ENCODE measurements around the gene CD99. TPM values are rescaled to one million over a fixed set of nuclear protein-coding genes. Genes with fewer than 3 reads are reported as not detected.
A peak's percentile ranks its signal among the peaks of the same experiment; 100 is the strongest.
"Not testable (repeated sequence)": the region's sequence is repeated elsewhere in the genome, so short reads cannot be mapped to it uniquely, and the experiment has no call there.

The CD99 gene
- polyA plus RNA-seq, 1 of the 3 experiments (the other 2 are of a cell fraction), result 346 TPM

DNA sequence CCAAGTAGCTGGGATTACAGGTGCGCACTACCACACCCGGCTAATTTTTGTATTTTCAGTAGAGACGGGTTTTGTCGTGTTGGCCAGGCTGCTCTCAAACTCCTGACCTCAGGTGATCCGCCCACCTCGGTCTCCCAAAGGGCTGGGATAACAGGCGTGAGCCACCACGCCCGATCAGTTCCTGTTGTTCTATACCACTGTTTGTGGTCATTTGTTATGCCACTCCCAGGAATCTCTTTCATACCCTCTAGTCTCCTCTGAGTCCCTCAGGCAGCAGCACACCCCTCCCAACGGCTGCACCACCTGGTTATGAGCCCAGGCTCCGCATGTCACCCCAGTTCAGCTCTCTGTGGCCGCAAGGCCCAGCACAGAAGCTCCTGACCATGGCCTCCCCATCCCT, 17.5 kb upstream of the CD99 start:
- H3K9me3 ChIP-seq, result no peaks in the 10 kb centered on the region
- H3K79me2 ChIP-seq (ENCODE audit: insufficient read depth), result no peaks in the 10 kb centered on the region
- POLR2A ChIA-PET, result no interaction called here
- no peak overlapping the region for H3K27ac ChIP-seq (ENCODE audit: low read depth in 2 of 2, low read length in 1 of 2)
- H3K4me1 ChIP-seq (ENCODE audit: control insufficient read depth in 1 of 2, insufficient read depth in 2 of 2, low read depth in 1 of 2, low read length in 1 of 2), result peaks cover 0 to 5% of the 10 kb centered on the region in 2 experiments; a peak in 1 of 4 replicates
- H3K4me3 ChIP-seq (ENCODE audit: low read depth in 2 of 2, low read length in 1 of 2), result no peak overlapping the region
- H3K9ac ChIP-seq, result no peak overlapping the region
- H3K27me3 ChIP-seq (ENCODE audit: insufficient read depth), result peaks cover 28% of the 10 kb centered on the region
- H3K9me2 ChIP-seq, result no peaks in the 10 kb centered on the region
- DNase-seq, result no peak
- H3K4me2 ChIP-seq, result no peak overlapping the region
- CTCF ChIA-PET, result no interaction called here
- TF ChIP-seq TEAD4 (IDR thresholded peaks at IDR 0.05; ENCODE audit: borderline replicate concordance, insufficient read depth) (no peak), SIN3A (IDR thresholded peaks at IDR 0.05; ENCODE audit: borderline replicate concordance, low read depth, low read length) (no peak)
- H4K20me1 ChIP-seq (ENCODE audit: insufficient read depth), result no peaks in the 10 kb centered on the region
- no peak overlapping the region for H2AFZ ChIP-seq (ENCODE audit: low read depth)
- peaks cover 16% of the 10 kb centered on the region for H3F3A ChIP-seq (replicated peaks; ENCODE audit: insufficient read depth)
- H3K36me3 ChIP-seq (replicated peaks in 1 of 2; ENCODE audit: control insufficient read depth in 1 of 2, insufficient read depth in 2 of 2, low read length in 1 of 2), result no peaks in the 10 kb centered on the region
- 60% methylated on average over 11 of the region's 12 CpGs for WGBS (ENCODE audit: low lambda C conversion rate)

DNA sequence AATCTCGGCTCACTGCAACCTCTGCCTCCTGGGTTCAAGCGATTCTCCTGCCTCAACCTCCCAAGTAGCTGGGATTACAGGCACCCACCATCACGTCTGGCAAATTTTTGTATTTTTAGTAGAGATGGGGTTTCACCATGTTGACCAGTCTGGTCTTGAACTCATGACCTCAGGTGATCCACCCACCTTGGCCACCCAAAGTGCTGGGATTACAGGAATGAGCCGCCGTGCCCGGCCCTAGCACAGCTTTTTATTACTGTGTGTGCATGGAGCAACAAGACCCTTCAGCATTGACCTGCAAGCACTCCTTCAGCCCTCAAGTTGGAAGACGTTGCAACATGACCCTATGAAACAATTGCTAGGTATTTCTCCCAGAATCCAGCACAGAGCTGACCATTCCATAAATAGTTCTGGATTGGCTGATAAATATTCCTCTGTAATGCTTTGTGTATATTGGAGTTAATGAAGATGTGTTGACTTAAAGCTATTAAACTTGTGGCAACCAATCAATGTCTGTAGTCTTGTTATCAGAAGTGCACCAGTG, 15.4 kb upstream of the CD99 start:
- H3K9ac ChIP-seq; H3K9me2 ChIP-seq; H3K27ac ChIP-seq (ENCODE audit: low read depth in 2 of 2, low read length in 1 of 2); H3K4me2 ChIP-seq; H4K20me1 ChIP-seq (ENCODE audit: insufficient read depth); H3K36me3 ChIP-seq (replicated peaks in 1 of 2; ENCODE audit: control insufficient read depth in 1 of 2, insufficient read depth in 2 of 2, low read length in 1 of 2); H3K9me3 ChIP-seq; POLR2A ChIA-PET; H3K4me3 ChIP-seq (ENCODE audit: low read depth in 2 of 2, low read length in 1 of 2); H3K79me2 ChIP-seq (ENCODE audit: insufficient read depth); DNase-seq; H2AFZ ChIP-seq (ENCODE audit: low read depth); CTCF ChIA-PET; H3K4me1 ChIP-seq (ENCODE audit: control insufficient read depth in 1 of 2, insufficient read depth in 2 of 2, low read depth in 1 of 2, low read length in 1 of 2): not testable (repeated sequence)
- Histone ChIP-seq H3K27me3 (ENCODE audit: insufficient read depth) (peaks cover 21% of the 10 kb centered on the region), H3F3A (replicated peaks; ENCODE audit: insufficient read depth) (peaks cover 16% of the 10 kb centered on the region)
- 39% methylated on average over 7 of the region's 7 CpGs for WGBS (ENCODE audit: low lambda C conversion rate)

DNA sequence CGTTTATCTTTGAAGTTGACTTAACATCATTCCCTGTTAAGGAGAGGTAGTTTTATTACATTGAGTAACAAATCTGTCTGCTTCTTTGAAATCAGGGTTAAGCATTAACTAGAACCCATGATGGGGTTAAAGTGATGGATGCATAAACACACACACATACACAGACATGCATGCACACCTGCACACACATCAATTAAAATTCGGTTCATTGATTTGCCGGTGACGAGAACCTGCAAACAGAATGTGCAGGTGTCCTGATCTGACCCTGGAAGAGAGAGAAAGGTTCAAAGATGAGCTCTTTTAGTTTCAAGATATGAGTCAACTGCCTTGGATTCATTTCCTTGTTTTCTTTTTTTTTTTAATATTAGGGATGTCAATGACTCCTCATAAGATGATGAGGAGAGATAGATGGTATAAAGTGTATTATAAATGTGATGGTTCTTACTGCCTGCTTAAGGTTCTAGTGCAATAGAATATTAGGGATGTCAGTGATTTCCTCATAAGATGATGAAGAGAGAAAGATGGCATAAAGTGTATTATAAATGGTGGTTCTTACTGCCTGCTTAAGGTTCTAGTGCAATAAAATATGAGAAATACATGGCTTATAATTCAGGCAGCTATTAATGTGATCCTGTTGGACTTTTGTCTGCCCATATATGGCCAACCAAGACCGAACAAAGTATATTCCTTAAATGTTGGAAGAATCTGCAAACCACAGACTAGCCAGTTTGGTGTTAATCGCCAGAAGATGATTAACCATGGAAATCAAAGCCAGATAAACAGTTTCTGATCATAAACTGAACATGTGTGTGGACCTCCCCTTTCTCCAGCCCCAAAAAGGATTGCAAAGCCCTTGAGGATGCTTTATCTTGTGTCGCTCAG, 14.1 kb upstream of the CD99 start:
- Histone ChIP-seq H3K36me3 (replicated peaks in 1 of 2; ENCODE audit: control insufficient read depth in 1 of 2, insufficient read depth in 2 of 2, low read length in 1 of 2) (no peaks in the 10 kb centered on the region), H3K79me2 (ENCODE audit: insufficient read depth) (no peaks in the 10 kb centered on the region), H3K27me3 (ENCODE audit: insufficient read depth) (peaks cover 17% of the 10 kb centered on the region), H3K4me1 (ENCODE audit: control insufficient read depth in 1 of 2, insufficient read depth in 2 of 2, low read depth in 1 of 2, low read length in 1 of 2) (peaks cover 0 to 5% of the 10 kb centered on the region in 2 experiments; a peak in 1 of 4 replicates), H3K4me2 (peak overlapping the region; percentile 78), H4K20me1 (ENCODE audit: insufficient read depth) (no peaks in the 10 kb centered on the region), H3K9me2 (no peaks in the 10 kb centered on the region), H3K9ac (no peak overlapping the region), H3K4me3 (ENCODE audit: low read depth in 2 of 2, low read length in 1 of 2) (peak overlapping the region in 1 of 2 experiments; percentile 49; a peak in 2 of 4 replicates), H3K27ac (ENCODE audit: low read depth in 2 of 2, low read length in 1 of 2) (peak overlapping the region in 1 of 2 experiments; percentile 74; a peak in 2 of 4 replicates), H2AFZ (ENCODE audit: low read depth) (no peak overlapping the region), H3K9me3 (no peaks in the 10 kb centered on the region), H3F3A (replicated peaks; ENCODE audit: insufficient read depth) (peaks cover 16% of the 10 kb centered on the region)
- CTCF ChIA-PET, result no interaction called here
- 31% methylated on average over 7 of the region's 7 CpGs for WGBS (ENCODE audit: low lambda C conversion rate)
- DNase-seq, result no peak
- POLR2A ChIA-PET, result no interaction called here
- TF ChIP-seq TCF12 (IDR thresholded peaks at IDR 0.05), result peak; percentile 75
- no peak for TF ChIP-seq CHD2 (IDR thresholded peaks at IDR 0.05; ENCODE audit: low read length, partially characterized antibody)
- TF ChIP-seq TEAD4 (IDR thresholded peaks at IDR 0.05; ENCODE audit: borderline replicate concordance, insufficient read depth), result no peak
- TF ChIP-seq FOXM1 (IDR thresholded peaks at IDR 0.05; ENCODE audit: low read depth), result no peak
- TF ChIP-seq RCOR1 (IDR thresholded peaks at IDR 0.05; ENCODE audit: low read length), result no peak
- no peak for TF ChIP-seq MEF2A (IDR thresholded peaks at IDR 0.05; ENCODE audit: borderline replicate concordance, low read depth)
- TF ChIP-seq NFIC (IDR thresholded peaks at IDR 0.05; ENCODE audit: borderline replicate concordance), result 0 out of 2 replicates have a peak, but pooled peaks have one; percentile 6
- TF ChIP-seq, protein P1, sequence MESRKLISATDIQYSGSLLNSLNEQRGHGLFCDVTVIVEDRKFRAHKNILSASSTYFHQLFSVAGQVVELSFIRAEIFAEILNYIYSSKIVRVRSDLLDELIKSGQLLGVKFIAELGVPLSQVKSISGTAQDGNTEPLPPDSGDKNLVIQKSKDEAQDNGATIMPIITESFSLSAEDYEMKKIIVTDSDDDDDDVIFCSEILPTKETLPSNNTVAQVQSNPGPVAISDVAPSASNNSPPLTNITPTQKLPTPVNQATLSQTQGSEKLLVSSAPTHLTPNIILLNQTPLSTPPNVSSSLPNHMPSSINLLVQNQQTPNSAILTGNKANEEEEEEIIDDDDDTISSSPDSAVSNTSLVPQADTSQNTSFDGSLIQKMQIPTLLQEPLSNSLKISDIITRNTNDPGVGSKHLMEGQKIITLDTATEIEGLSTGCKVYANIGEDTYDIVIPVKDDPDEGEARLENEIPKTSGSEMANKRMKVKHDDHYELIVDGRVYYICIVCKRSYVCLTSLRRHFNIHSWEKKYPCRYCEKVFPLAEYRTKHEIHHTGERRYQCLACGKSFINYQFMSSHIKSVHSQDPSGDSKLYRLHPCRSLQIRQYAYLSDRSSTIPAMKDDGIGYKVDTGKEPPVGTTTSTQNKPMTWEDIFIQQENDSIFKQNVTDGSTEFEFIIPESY (IDR thresholded peaks at IDR 0.05; ENCODE audit: borderline replicate concordance, low read depth), result no peak
- TF ChIP-seq EZH2phosphoT487 (IDR thresholded peaks at IDR 0.05; ENCODE audit: borderline replicate concordance, low read depth), result no peak
- TF ChIP-seq SMC3 (IDR thresholded peaks at IDR 0.05; ENCODE audit: low read depth, low read length), result no peak
- no peak for TF ChIP-seq NRF1 (IDR thresholded peaks at IDR 0.05; ENCODE audit: low read depth, low read length)
- TF ChIP-seq RAD21 (IDR thresholded peaks at IDR 0.05; ENCODE audit: low read length), result no peak
- no peak for TF ChIP-seq YY1 (IDR thresholded peaks at IDR 0.05; ENCODE audit: low read depth)
- peak; percentile 12; the same call in 1 of the 2 replicates for TF ChIP-seq RXRA (IDR thresholded peaks at IDR 0.05; ENCODE audit: borderline replicate concordance, low read depth)
- no peak for TF ChIP-seq MXI1 (IDR thresholded peaks at IDR 0.05; ENCODE audit: low read depth, low read length)
- TF ChIP-seq, protein P2, sequence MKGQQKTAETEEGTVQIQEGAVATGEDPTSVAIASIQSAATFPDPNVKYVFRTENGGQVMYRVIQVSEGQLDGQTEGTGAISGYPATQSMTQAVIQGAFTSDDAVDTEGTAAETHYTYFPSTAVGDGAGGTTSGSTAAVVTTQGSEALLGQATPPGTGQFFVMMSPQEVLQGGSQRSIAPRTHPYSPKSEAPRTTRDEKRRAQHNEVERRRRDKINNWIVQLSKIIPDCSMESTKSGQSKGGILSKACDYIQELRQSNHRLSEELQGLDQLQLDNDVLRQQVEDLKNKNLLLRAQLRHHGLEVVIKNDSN (IDR thresholded peaks at IDR 0.05; ENCODE audit: borderline replicate concordance, low read depth), result no peak
